Colonic mucosa (tissue), 4 donors: Measurements from ENCODE around the gene RNF112. TPM values are rescaled to one million over a fixed set of nuclear protein-coding genes. Genes with fewer than 3 reads are reported as not detected.

Source experiments
- DNase-seq: peaks from one replicate; pipeline ENCODE4 v3.0.0-alpha.2; 2020
- H3K27ac ChIP-seq: fragments of 200-600 bp; one replicate; pipeline ENCODE4 v1.8.0; 2021
- H3K27me3 ChIP-seq: fragments of 200-600 bp; one replicate; pipeline ENCODE4 v1.8.0; 2021
- H3K36me3 ChIP-seq: fragments of 200-600 bp; one replicate; pipeline ENCODE4 v1.8.0; 2021
- H3K4me1 ChIP-seq: fragments of 200-600 bp; one replicate; pipeline ENCODE4 v1.8.0; 2021; ENCODE audit warnings: mild to moderate bottlenecking
- H3K4me3 ChIP-seq: fragments of 200-600 bp; one replicate; pipeline ENCODE4 v1.8.0; 2021
- H3K9ac ChIP-seq, 2 donors: one replicate each; pipeline ENCODE4 v1.7.0; 2013; ENCODE audit warnings: control low read depth in 2 of 2, low read depth in 2 of 2, low read length in 2 of 2
- H3K9me3 ChIP-seq: fragments of 200-600 bp; one replicate; pipeline ENCODE4 v1.8.0; 2021
- CTCF ChIP-seq: fragments of 200-600 bp; IDR thresholded peaks from one replicate; pipeline ENCODE4 v1.8.0; 2022; ENCODE audit warnings: antibody characterized with exemption, mild to moderate bottlenecking
- intact Hi-C: fragments of 100-400 bp; cut with DNase I; formaldehyde crosslinking; loops from one replicate; pipeline ENCODE4 v1.14.1; 2022
- total RNA-seq, 2 donors: library from RNA; stranded (reverse); fragmentation: NEBNext Ultra II Directional in 1 of 2; extraction: Animal tissue kit (Norgen Biotek cat#: 25700) in 1 of 2; gene quantifications; one replicate each; pipeline ENCODE4 v1.2.1, GENCODE V29; 2021
- donor health status: healthy.
- donor health status: DM: no; HTN: no; CAD: no.
- donor health status: DM: no; HTN: no; CAD: no.

Gene RNF112
- total RNA-seq, 2 donors from 2014 or later: 2.4 to 4.3 TPM

GRCh38 chr17:19376811-19377210 is 34.2 kb upstream of the RNF112 start:
- no peak for TF ChIP-seq CTCF
- intact Hi-C loops: no loop called here
- DNase-seq: peak; percentile 60

GRCh38 chr17:19377602-19378415 is 33.2 kb upstream of the RNF112 start:
- no peaks in the 10 kb centered on the region for H3K27me3 ChIP-seq
- DNase-seq: peak; percentile 90
- H3K9ac ChIP-seq: peak overlapping the region; percentile 59 to 90
- H3K9me3 ChIP-seq: no peaks in the 10 kb centered on the region
- peaks cover 6% of the 10 kb centered on the region for H3K4me1 ChIP-seq
- intact Hi-C loops: no loop called here
- H3K27ac ChIP-seq: peak overlapping the region; percentile 94
- H3K36me3 ChIP-seq: peaks cover 12% of the 10 kb centered on the region
- H3K4me3 ChIP-seq: peak overlapping the region; percentile 94
- TF ChIP-seq CTCF: no peak

More at GRCh38 chr17:19376811-19377210, 34.2 kb upstream of the RNF112 start:
- H3K4me3 ChIP-seq: peak overlapping the region; percentile 94
- H3K27me3 ChIP-seq: no peaks in the 10 kb centered on the region
- no peaks in the 10 kb centered on the region for H3K9me3 ChIP-seq
- H3K36me3 ChIP-seq: peaks cover 12% of the 10 kb centered on the region
- H3K9ac ChIP-seq: peak overlapping the region in 1 of 2 donors; percentile 90
- H3K27ac ChIP-seq: peak overlapping the region; percentile 94
- peaks cover 6% of the 10 kb centered on the region for H3K4me1 ChIP-seq

GRCh38 chr17:19378416-19379360 is 32.3 kb upstream of the RNF112 start, which contains the start of gene MAPK7:
Gene MAPK7 (plus strand): TSS chr17:19378498. CDS start chr17:19378901, 403 bp downstream.
- Histone ChIP-seq H3K4me3 (peak within 1 kb of the TSS; percentile 94), H3K4me1 (peaks cover 8% of the 10 kb centered on the region), H3K36me3 (peaks cover 20% of the 10 kb centered on the region), H3K27ac (peak within 1 kb of the TSS; percentile 94), H3K27me3 (no peaks in the 10 kb centered on the region), H3K9ac (peak within 1 kb of the TSS; percentile 78 to 90), H3K9me3 (no peaks in the 10 kb centered on the region)
- TF ChIP-seq CTCF: no peak
- intact Hi-C loops: no loop called here
- peak; percentile 98 for DNase-seq

GRCh38 chr17:19379361-19380065 is 31.5 kb upstream of the RNF112 start:
- H3K4me1 ChIP-seq: peaks cover 17% of the 10 kb centered on the region
- H3K9ac ChIP-seq: peak overlapping the region; percentile 78 to 90
- no peaks in the 10 kb centered on the region for H3K27me3 ChIP-seq
- H3K9me3 ChIP-seq: no peaks in the 10 kb centered on the region
- H3K36me3 ChIP-seq: peaks cover 21% of the 10 kb centered on the region
- no peak for TF ChIP-seq CTCF
- intact Hi-C loops: no loop called here
- peak overlapping the region; percentile 94 for H3K4me3 ChIP-seq
- DNase-seq: no peak
- H3K27ac ChIP-seq: peak overlapping the region; percentile 94
